ENCODE measurements around the gene LAMA2.
"Not testable (repeated sequence)": the region's sequence is repeated elsewhere in the genome, so short reads cannot be mapped to it uniquely, and the experiment has no call there.

Gene LAMA2

GRCh38 chr6:129136751-129137150, 253.8 kb downstream of the LAMA2 start:
- in situ Hi-C loops (cut with HindIII; ENCODE audit: low pct_ligation_motif_present, low pct_unique_long_range_greater_than_20kb, low sequenced_read_pairs), result no loop called here
- DNase-seq, result no peak

- in situ Hi-C loops (cut with HindIII; ENCODE audit: low pct_ligation_motif_present, low pct_unique_long_range_greater_than_20kb, low sequenced_read_pairs), result no loop called here
- DNase-seq, result no peak
Observed at GRCh38 chr6:129138739-129139405, 255.9 kb downstream of the LAMA2 start.

- DNase-seq, result no peak
- in situ Hi-C loops (cut with HindIII; ENCODE audit: low pct_ligation_motif_present, low pct_unique_long_range_greater_than_20kb, low sequenced_read_pairs), result no loop called here
Observed at GRCh38 chr6:129140526-129140925, 257.6 kb downstream of the LAMA2 start.

GRCh38 chr6:129141499-129141898, 258.6 kb downstream of the LAMA2 start:
- in situ Hi-C loops (cut with HindIII; ENCODE audit: low pct_ligation_motif_present, low pct_unique_long_range_greater_than_20kb, low sequenced_read_pairs), result no loop called here
- no peak for DNase-seq

GRCh38 chr6:129146902-129147301, 264.0 kb downstream of the LAMA2 start:
- no peak for DNase-seq
- in situ Hi-C loops (cut with HindIII; ENCODE audit: low pct_ligation_motif_present, low pct_unique_long_range_greater_than_20kb, low sequenced_read_pairs), result no loop called here

GRCh38 chr6:129150507-129150906, 267.6 kb downstream of the LAMA2 start:
- DNase-seq, result no peak
- in situ Hi-C loops (cut with HindIII; ENCODE audit: low pct_ligation_motif_present, low pct_unique_long_range_greater_than_20kb, low sequenced_read_pairs), result no loop called here

GRCh38 chr6:129153257-129153656, 270.3 kb downstream of the LAMA2 start:
- in situ Hi-C loops (cut with HindIII; ENCODE audit: low pct_ligation_motif_present, low pct_unique_long_range_greater_than_20kb, low sequenced_read_pairs), result no loop called here
- DNase-seq, result no peak

- in situ Hi-C loops (cut with HindIII; ENCODE audit: low pct_ligation_motif_present, low pct_unique_long_range_greater_than_20kb, low sequenced_read_pairs); DNase-seq: not testable (repeated sequence)
Observed at GRCh38 chr6:129159242-129159641, 276.3 kb downstream of the LAMA2 start.

- DNase-seq, result no peak
- in situ Hi-C loops (cut with HindIII; ENCODE audit: low pct_ligation_motif_present, low pct_unique_long_range_greater_than_20kb, low sequenced_read_pairs), result no loop called here
Observed at GRCh38 chr6:129162605-129163004, 279.7 kb downstream of the LAMA2 start.

- no peak for DNase-seq
- in situ Hi-C loops (cut with HindIII; ENCODE audit: low pct_ligation_motif_present, low pct_unique_long_range_greater_than_20kb, low sequenced_read_pairs), result no loop called here
Observed at GRCh38 chr6:129163551-129163950, 280.6 kb downstream of the LAMA2 start.

- in situ Hi-C loops (cut with HindIII; ENCODE audit: low pct_ligation_motif_present, low pct_unique_long_range_greater_than_20kb, low sequenced_read_pairs), result no loop called here
Observed at GRCh38 chr6:129164032-129164431, 281.1 kb downstream of the LAMA2 start.

GRCh38 chr6:129172279-129172995, 289.5 kb downstream of the LAMA2 start:
- in situ Hi-C loops (cut with HindIII; ENCODE audit: low pct_ligation_motif_present, low pct_unique_long_range_greater_than_20kb, low sequenced_read_pairs); DNase-seq: not testable (repeated sequence)

More at GRCh38 chr6:129164032-129164431, 281.1 kb downstream of the LAMA2 start:
- no peak for DNase-seq

GRCh38 chr6:129175066-129175465, 292.1 kb downstream of the LAMA2 start:
- no peak for DNase-seq
- in situ Hi-C loops (cut with HindIII; ENCODE audit: low pct_ligation_motif_present, low pct_unique_long_range_greater_than_20kb, low sequenced_read_pairs), result no loop called here

GRCh38 chr6:129177801-129178200, 294.9 kb downstream of the LAMA2 start:
- in situ Hi-C loops (cut with HindIII; ENCODE audit: low pct_ligation_motif_present, low pct_unique_long_range_greater_than_20kb, low sequenced_read_pairs), result no loop called here
- no peak for DNase-seq

GRCh38 chr6:129179283-129179682, 296.3 kb downstream of the LAMA2 start:
- DNase-seq, result no peak
- in situ Hi-C loops (cut with HindIII; ENCODE audit: low pct_ligation_motif_present, low pct_unique_long_range_greater_than_20kb, low sequenced_read_pairs), result no loop called here

GRCh38 chr6:129181001-129181400, 298.1 kb downstream of the LAMA2 start:
- no peak for DNase-seq
- in situ Hi-C loops (cut with HindIII; ENCODE audit: low pct_ligation_motif_present, low pct_unique_long_range_greater_than_20kb, low sequenced_read_pairs), result no loop called here

- in situ Hi-C loops (cut with HindIII; ENCODE audit: low pct_ligation_motif_present, low pct_unique_long_range_greater_than_20kb, low sequenced_read_pairs), result no loop called here
- DNase-seq, result no peak
Observed at GRCh38 chr6:129183187-129183591, 300.3 kb downstream of the LAMA2 start.

GRCh38 chr6:129183681-129184301, 300.9 kb downstream of the LAMA2 start:
- in situ Hi-C loops (cut with HindIII; ENCODE audit: low pct_ligation_motif_present, low pct_unique_long_range_greater_than_20kb, low sequenced_read_pairs), result no loop called here
- DNase-seq, result no peak

GRCh38 chr6:129184324-129184723, 301.4 kb downstream of the LAMA2 start:
- in situ Hi-C loops (cut with HindIII; ENCODE audit: low pct_ligation_motif_present, low pct_unique_long_range_greater_than_20kb, low sequenced_read_pairs), result no loop called here
- no peak for DNase-seq
